ENCODE measurements around the gene SLC44A4.

The SLC44A4 gene

GRCh38 chr6:31879901-31880300 is 1.1 kb upstream of the SLC44A4 start:
- Histone ChIP-seq H3K27ac (no peak overlapping the region), H3K4me3 (IDR thresholded peaks at IDR 0.05; ENCODE audit: insufficient read depth, low read depth, low read length) (no peak overlapping the region), H3K27me3 (ENCODE audit: insufficient read depth, low read depth) (no peaks in the 10 kb centered on the region), H3K9ac (no peak overlapping the region), H4K20me1 (ENCODE audit: insufficient read depth) (no peaks in the 10 kb centered on the region), H3K36me3 (ENCODE audit: insufficient read depth) (no peaks in the 10 kb centered on the region), H3K4me1 (ENCODE audit: low read depth, poor library complexity, severe bottlenecking) (peaks cover 18% of the 10 kb centered on the region), H2AFZ (ENCODE audit: low read depth) (no peak overlapping the region), H3K79me2 (ENCODE audit: insufficient read depth, low read depth) (no peaks in the 10 kb centered on the region), H3K4me2 (no peak overlapping the region)
- no peak for TF ChIP-seq CTCF (conservative IDR thresholded peaks at IDR 0.05; ENCODE audit: low read depth, low read length)

- Histone ChIP-seq H3K79me2 (ENCODE audit: insufficient read depth, low read depth) (no peaks in the 10 kb centered on the region), H3K4me2 (no peak overlapping the region), H3K4me3 (IDR thresholded peaks at IDR 0.05; ENCODE audit: insufficient read depth, low read depth, low read length) (no peak overlapping the region), H3K27me3 (ENCODE audit: insufficient read depth, low read depth) (no peaks in the 10 kb centered on the region), H3K4me1 (ENCODE audit: low read depth, poor library complexity, severe bottlenecking) (peaks cover 18% of the 10 kb centered on the region), H2AFZ (ENCODE audit: low read depth) (no peak overlapping the region), H3K36me3 (ENCODE audit: insufficient read depth) (no peaks in the 10 kb centered on the region), H4K20me1 (ENCODE audit: insufficient read depth) (no peaks in the 10 kb centered on the region), H3K27ac (no peak overlapping the region), H3K9ac (no peak overlapping the region)
- TF ChIP-seq CTCF (conservative IDR thresholded peaks at IDR 0.05; ENCODE audit: low read depth, low read length), result no peak
Observed at GRCh38 chr6:31879143-31879542, 346 bp upstream of the SLC44A4 start.

GRCh38 chr6:31878222-31878621 is 575 bp downstream of the SLC44A4 start:
- no peak overlapping the region for H3K27ac ChIP-seq
- no peak overlapping the region for H3K4me3 ChIP-seq (IDR thresholded peaks at IDR 0.05; ENCODE audit: insufficient read depth, low read depth, low read length)
- H4K20me1 ChIP-seq (ENCODE audit: insufficient read depth), result no peaks in the 10 kb centered on the region
- H2AFZ ChIP-seq (ENCODE audit: low read depth), result no peak overlapping the region
- no peaks in the 10 kb centered on the region for H3K36me3 ChIP-seq (ENCODE audit: insufficient read depth)
- peaks cover 18% of the 10 kb centered on the region for H3K4me1 ChIP-seq (ENCODE audit: low read depth, poor library complexity, severe bottlenecking)
- H3K27me3 ChIP-seq (ENCODE audit: insufficient read depth, low read depth), result no peaks in the 10 kb centered on the region
- H3K4me2 ChIP-seq, result no peak overlapping the region
- TF ChIP-seq CTCF (conservative IDR thresholded peaks at IDR 0.05; ENCODE audit: low read depth, low read length), result no peak
- no peak overlapping the region for H3K9ac ChIP-seq
- no peaks in the 10 kb centered on the region for H3K79me2 ChIP-seq (ENCODE audit: insufficient read depth, low read depth)

- Histone ChIP-seq H3K27ac (no peak overlapping the region), H3K79me2 (ENCODE audit: insufficient read depth, low read depth) (no peaks in the 10 kb centered on the region), H3K4me2 (no peak overlapping the region), H2AFZ (ENCODE audit: low read depth) (no peak overlapping the region), H3K36me3 (ENCODE audit: insufficient read depth) (no peaks in the 10 kb centered on the region), H3K4me3 (IDR thresholded peaks at IDR 0.05; ENCODE audit: insufficient read depth, low read depth, low read length) (no peak overlapping the region), H3K27me3 (ENCODE audit: insufficient read depth, low read depth) (no peaks in the 10 kb centered on the region), H4K20me1 (ENCODE audit: insufficient read depth) (no peaks in the 10 kb centered on the region), H3K9ac (no peak overlapping the region), H3K4me1 (ENCODE audit: low read depth, poor library complexity, severe bottlenecking) (peaks cover 16% of the 10 kb centered on the region)
- no peak for TF ChIP-seq CTCF (conservative IDR thresholded peaks at IDR 0.05; ENCODE audit: low read depth, low read length)
Observed at GRCh38 chr6:31877651-31878161, 1.1 kb downstream of the SLC44A4 start.
